NB4 (cell line): ENCODE results near the gene ARMH4.

Source experiments
- CTCF ChIP-seq: IDR thresholded peaks from one replicate; pipeline ENCODE4 v1.5.1; 2012; ENCODE audit warnings: low read depth, low read length
- MAX ChIP-seq: IDR thresholded peaks from 2 replicates; pipeline ENCODE4 v1.6.1; 2011; ENCODE audit warnings: low read depth, low read length
- MYC ChIP-seq: IDR thresholded peaks from 2 replicates; pipeline ENCODE4 v1.6.1; 2011; ENCODE audit warnings: low read depth, low read length
- POLR2A ChIP-seq: IDR thresholded peaks from 2 replicates; pipeline ENCODE4 v1.6.1; 2011; ENCODE audit warnings: mild to moderate bottlenecking; ENCODE audit not compliant: insufficient read length; ENCODE audit errors: extremely low read depth

GRCh38 chr14:58109744-58110143 is 42.3 kb downstream of the ARMH4 start:
- TF ChIP-seq CTCF (no peak), POLR2A (no peak), MAX (no peak), MYC (no peak)
